ENCODE results near the gene GNAS-AS1. TPM values are rescaled to one million over a fixed set of nuclear protein-coding genes. Genes with fewer than 3 reads are reported as not detected.

The GNAS-AS1 gene
- polyA plus RNA-seq, 6 donors from 2014 or later, result 0.35 TPM; not detected in 5

- peaks cover 0 to 5% of the 10 kb centered on the region in 2 donors for H3K36me3 Mint-ChIP-seq
- H3K4me3 Mint-ChIP-seq, result no peak overlapping the region
- no peaks in the 10 kb centered on the region for H3K27me3 Mint-ChIP-seq
- no peak for DNase-seq
- no peaks in the 10 kb centered on the region for H3K9me3 Mint-ChIP-seq
- H3K27ac Mint-ChIP-seq, result no peak overlapping the region
- peaks cover 0 to 4% (median 0%) of the 10 kb centered on the region in 3 donors for H3K4me1 Mint-ChIP-seq
- no peak for ATAC-seq (ENCODE audit: low read depth in 2 of 2)
Observed at GRCh38 chr20:58880441-58880840, 29.7 kb upstream of the GNAS-AS1 start.

GRCh38 chr20:58878399-58878798 lies 27.7 kb upstream of the GNAS-AS1 start:
- ATAC-seq (ENCODE audit: low read depth in 2 of 2) (no peak), DNase-seq (no peak)
- Mint-ChIP-seq H3K9me3 (no peaks in the 10 kb centered on the region), H3K27me3 (no peaks in the 10 kb centered on the region), H3K4me1 (peaks cover 0 to 3% (median 0%) of the 10 kb centered on the region in 3 donors), H3K36me3 (peaks cover 0 to 5% of the 10 kb centered on the region in 2 donors), H3K4me3 (no peak overlapping the region), H3K27ac (no peak overlapping the region)

- Mint-ChIP-seq H3K9me3 (no peaks in the 10 kb centered on the region), H3K4me1 (peaks cover 0 to 3% (median 0%) of the 10 kb centered on the region in 3 donors), H3K27ac (peak overlapping the region in 1 of 6 donors; percentile 19), H3K27me3 (no peaks in the 10 kb centered on the region), H3K4me3 (no peak overlapping the region), H3K36me3 (peaks cover 0 to 5% of the 10 kb centered on the region in 2 donors)
- DNase-seq (no peak), ATAC-seq (ENCODE audit: low read depth in 2 of 2) (no peak)
Observed at GRCh38 chr20:58877976-58878360, 27.3 kb upstream of the GNAS-AS1 start.

GRCh38 chr20:58877050-58877975 lies 26.6 kb upstream of the GNAS-AS1 start:
- no peaks in the 10 kb centered on the region for H3K27me3 Mint-ChIP-seq
- DNase-seq (no peak), ATAC-seq (ENCODE audit: low read depth in 2 of 2) (no peak)
- peaks cover 0 to 5% of the 10 kb centered on the region in 2 donors for H3K36me3 Mint-ChIP-seq
- peak overlapping the region in 1 of 8 donors; percentile 30 for H3K4me3 Mint-ChIP-seq
- no peaks in the 10 kb centered on the region for H3K9me3 Mint-ChIP-seq
- peak overlapping the region in 3 of 6 donors; percentile 19 to 83 (median 35) for H3K27ac Mint-ChIP-seq
- peaks cover 0 to 9% (median 4%) of the 10 kb centered on the region in 3 donors for H3K4me1 Mint-ChIP-seq

GRCh38 chr20:58876437-58876836 lies 25.7 kb upstream of the GNAS-AS1 start:
- H3K36me3 Mint-ChIP-seq, result peaks cover 0 to 5% of the 10 kb centered on the region in 2 donors
- H3K9me3 Mint-ChIP-seq, result no peaks in the 10 kb centered on the region
- H3K4me3 Mint-ChIP-seq, result no peak overlapping the region
- H3K27ac Mint-ChIP-seq, result peak overlapping the region in 1 of 6 donors; percentile 70
- no peaks in the 10 kb centered on the region for H3K27me3 Mint-ChIP-seq
- ATAC-seq (ENCODE audit: low read depth in 2 of 2) (no peak), DNase-seq (no peak)
- H3K4me1 Mint-ChIP-seq, result peaks cover 0 to 10% (median 4%) of the 10 kb centered on the region in 3 donors

GRCh38 chr20:58875541-58876134 lies 24.9 kb upstream of the GNAS-AS1 start:
- Mint-ChIP-seq H3K4me1 (peaks cover 4 to 12% (median 9%) of the 10 kb centered on the region in 3 donors), H3K36me3 (peaks cover 0 to 5% of the 10 kb centered on the region in 2 donors), H3K9me3 (no peaks in the 10 kb centered on the region), H3K4me3 (no peak overlapping the region), H3K27me3 (no peaks in the 10 kb centered on the region), H3K27ac (no peak overlapping the region)
- DNase-seq (no peak), ATAC-seq (ENCODE audit: low read depth in 2 of 2) (no peak)

- no peaks in the 10 kb centered on the region for H3K9me3 Mint-ChIP-seq
- H3K4me1 Mint-ChIP-seq, result peaks cover 10 to 17% (median 11%) of the 10 kb centered on the region in 3 donors
- H3K36me3 Mint-ChIP-seq, result peaks cover 0 to 2% of the 10 kb centered on the region in 2 donors
- H3K4me3 Mint-ChIP-seq, result no peak overlapping the region
- ATAC-seq (ENCODE audit: low read depth in 2 of 2) (no peak), DNase-seq (no peak)
- H3K27me3 Mint-ChIP-seq, result no peaks in the 10 kb centered on the region
- no peak overlapping the region for H3K27ac Mint-ChIP-seq
Observed at GRCh38 chr20:58875111-58875510, 24.4 kb upstream of the GNAS-AS1 start.

- DNase-seq, result no peak
- Mint-ChIP-seq H3K27ac (peak overlapping the region in 2 of 6 donors; percentile 79 to 80), H3K4me1 (peaks cover 11 to 19% (median 12%) of the 10 kb centered on the region in 3 donors), H3K9me3 (no peaks in the 10 kb centered on the region), H3K4me3 (no peak overlapping the region), H3K27me3 (no peaks in the 10 kb centered on the region), H3K36me3 (no peaks in the 10 kb centered on the region)
- ATAC-seq (ENCODE audit: low read depth in 2 of 2), result no peak
Observed at GRCh38 chr20:58874469-58874868, 23.8 kb upstream of the GNAS-AS1 start.

- Mint-ChIP-seq H3K27me3 (peaks cover 0 to 8% (median 6%) of the 10 kb centered on the region in 3 donors), H3K36me3 (no peaks in the 10 kb centered on the region), H3K4me3 (no peak overlapping the region), H3K4me1 (peaks cover 11 to 19% (median 12%) of the 10 kb centered on the region in 3 donors), H3K27ac (no peak overlapping the region), H3K9me3 (no peaks in the 10 kb centered on the region)
- DNase-seq, result no peak
- no peak for ATAC-seq (ENCODE audit: low read depth in 2 of 2)
Observed at GRCh38 chr20:58871533-58872102, 20.9 kb upstream of the GNAS-AS1 start.

- H3K4me3 Mint-ChIP-seq, result no peak overlapping the region
- ATAC-seq (ENCODE audit: low read depth in 2 of 2) (peak; percentile 69 to 74), DNase-seq (peak; percentile 46)
- H3K9me3 Mint-ChIP-seq, result no peaks in the 10 kb centered on the region
- H3K27ac Mint-ChIP-seq, result peak overlapping the region in 4 of 6 donors; percentile 59 to 73 (median 66)
- H3K4me1 Mint-ChIP-seq, result peaks cover 11 to 19% (median 12%) of the 10 kb centered on the region in 3 donors
- peaks cover 0 to 12% (median 8%) of the 10 kb centered on the region in 3 donors for H3K27me3 Mint-ChIP-seq
- H3K36me3 Mint-ChIP-seq, result no peaks in the 10 kb centered on the region
Observed at GRCh38 chr20:58870293-58871014, 19.8 kb upstream of the GNAS-AS1 start.

GRCh38 chr20:58869662-58870227 lies 19.0 kb upstream of the GNAS-AS1 start:
- ATAC-seq (ENCODE audit: low read depth in 2 of 2), result no peak
- Mint-ChIP-seq H3K36me3 (no peaks in the 10 kb centered on the region), H3K4me1 (peaks cover 11 to 19% (median 12%) of the 10 kb centered on the region in 3 donors), H3K27me3 (peaks cover 0 to 12% (median 11%) of the 10 kb centered on the region in 3 donors), H3K9me3 (no peaks in the 10 kb centered on the region), H3K4me3 (no peak overlapping the region), H3K27ac (peak overlapping the region in 2 of 6 donors; percentile 60 to 88)
- DNase-seq, result no peak

GRCh38 chr20:58868795-58869194 lies 18.1 kb upstream of the GNAS-AS1 start:
- Mint-ChIP-seq H3K27ac (no peak overlapping the region), H3K36me3 (no peaks in the 10 kb centered on the region), H3K27me3 (peaks cover 0 to 17% (median 12%) of the 10 kb centered on the region in 3 donors), H3K4me1 (peaks cover 11 to 16% (median 12%) of the 10 kb centered on the region in 3 donors), H3K4me3 (no peak overlapping the region), H3K9me3 (no peaks in the 10 kb centered on the region)
- ATAC-seq (ENCODE audit: low read depth in 2 of 2) (no peak), DNase-seq (no peak)

Data from naive B cell (primary cell).